Measurements from ENCODE around the gene TRMT2A.

DNA sequence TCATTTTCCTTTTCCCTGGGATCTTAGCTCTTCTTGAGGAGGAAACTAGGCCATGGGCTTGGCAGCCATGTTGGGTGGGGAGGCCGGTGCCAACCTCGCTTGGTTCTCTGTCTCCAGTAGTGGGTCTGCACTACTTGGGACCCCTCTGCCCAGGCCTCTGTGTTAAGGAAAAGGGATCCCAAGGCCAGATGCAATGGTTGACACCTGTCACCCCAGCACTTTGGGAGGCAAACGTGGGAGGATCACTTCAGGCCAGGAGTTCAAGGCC is 12.7 kb upstream of the TRMT2A start:
- TF ChIP-seq, protein P1, sequence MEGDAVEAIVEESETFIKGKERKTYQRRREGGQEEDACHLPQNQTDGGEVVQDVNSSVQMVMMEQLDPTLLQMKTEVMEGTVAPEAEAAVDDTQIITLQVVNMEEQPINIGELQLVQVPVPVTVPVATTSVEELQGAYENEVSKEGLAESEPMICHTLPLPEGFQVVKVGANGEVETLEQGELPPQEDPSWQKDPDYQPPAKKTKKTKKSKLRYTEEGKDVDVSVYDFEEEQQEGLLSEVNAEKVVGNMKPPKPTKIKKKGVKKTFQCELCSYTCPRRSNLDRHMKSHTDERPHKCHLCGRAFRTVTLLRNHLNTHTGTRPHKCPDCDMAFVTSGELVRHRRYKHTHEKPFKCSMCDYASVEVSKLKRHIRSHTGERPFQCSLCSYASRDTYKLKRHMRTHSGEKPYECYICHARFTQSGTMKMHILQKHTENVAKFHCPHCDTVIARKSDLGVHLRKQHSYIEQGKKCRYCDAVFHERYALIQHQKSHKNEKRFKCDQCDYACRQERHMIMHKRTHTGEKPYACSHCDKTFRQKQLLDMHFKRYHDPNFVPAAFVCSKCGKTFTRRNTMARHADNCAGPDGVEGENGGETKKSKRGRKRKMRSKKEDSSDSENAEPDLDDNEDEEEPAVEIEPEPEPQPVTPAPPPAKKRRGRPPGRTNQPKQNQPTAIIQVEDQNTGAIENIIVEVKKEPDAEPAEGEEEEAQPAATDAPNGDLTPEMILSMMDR (IDR thresholded peaks at IDR 0.05; ENCODE audit: low read length) = no peak
- TF ChIP-seq EZH2 (optimal IDR thresholded peaks at IDR 0.05; ENCODE audit: low read depth, low read length) (no peak), EZH2phosphoT487 (IDR thresholded peaks at IDR 0.05; ENCODE audit: low read length) (no peak)
